GM12891 (cell line): Measurements from ENCODE around the gene CD44.

Source experiments
- DNase-seq: peaks from one replicate; pipeline ENCODE4 v3.0.0; 2011; ENCODE audit warnings: low spot score; ENCODE audit not compliant: insufficient read length
- FAIRE-seq: peaks from 2 replicates; lab custom pipeline; 2011; peaks lifted over from hg19 to GRCh38; lab: Jason Lieb, UNC
- PAX5 ChIP-seq: IDR thresholded peaks from 2 replicates; pipeline ENCODE4 v1.6.1; 2011; ENCODE audit warnings: low read length, moderate library complexity, mild to moderate bottlenecking; ENCODE audit not compliant: insufficient read depth, severe bottlenecking
- POLR2A ChIP-seq: IDR thresholded peaks from 2 replicates; pipeline ENCODE4 v1.6.1; 2011; ENCODE audit warnings: low read depth, low read length, control low read depth
- POLR2AphosphoS5 ChIP-seq: IDR thresholded peaks from 2 replicates; pipeline ENCODE4 v1.6.1; 2011; ENCODE audit warnings: low read depth, low read length, control low read depth
- POU2F2 ChIP-seq: IDR thresholded peaks from 2 replicates; pipeline ENCODE4 v1.6.1; 2011; ENCODE audit warnings: low read depth, mild to moderate bottlenecking, control low read depth, low read length, moderate library complexity
- SPI1 ChIP-seq: IDR thresholded peaks from 2 replicates; pipeline ENCODE4 v1.6.1; 2011; ENCODE audit warnings: low read depth, low read length, control low read depth
- TAF1 ChIP-seq: IDR thresholded peaks from 2 replicates; pipeline ENCODE4 v1.6.1; 2011; ENCODE audit warnings: low read depth, low read length, control low read depth

Gene CD44

DNA sequence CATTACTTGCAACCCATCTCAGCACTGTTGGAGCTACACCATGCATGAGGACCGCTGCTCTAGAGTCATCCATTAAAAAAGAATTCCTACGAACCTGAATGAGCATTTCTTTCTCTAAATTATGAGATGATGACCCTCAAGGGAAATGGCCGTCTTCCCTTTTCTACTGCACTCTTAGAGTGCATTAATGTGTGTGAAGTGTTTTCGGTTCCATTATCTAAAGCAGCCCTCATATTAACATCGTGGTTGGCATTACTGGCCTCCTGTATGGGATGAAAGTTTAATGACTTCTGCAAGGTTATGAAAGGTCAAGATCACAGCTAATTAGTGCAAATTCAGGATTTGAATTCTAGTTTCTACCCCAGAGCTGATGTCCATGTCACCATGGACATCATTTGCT, 16.7 kb downstream of the CD44 start:
- DNase-seq (no peak), FAIRE-seq (peak; percentile 81)
- TF ChIP-seq PAX5, result no peak
- no peak for TF ChIP-seq POLR2A
- no peak for TF ChIP-seq TAF1
- TF ChIP-seq POLR2AphosphoS5, result no peak; the same call in none of the 2 replicates
- TF ChIP-seq SPI1, result no peak
- no peak for TF ChIP-seq POU2F2

DNA sequence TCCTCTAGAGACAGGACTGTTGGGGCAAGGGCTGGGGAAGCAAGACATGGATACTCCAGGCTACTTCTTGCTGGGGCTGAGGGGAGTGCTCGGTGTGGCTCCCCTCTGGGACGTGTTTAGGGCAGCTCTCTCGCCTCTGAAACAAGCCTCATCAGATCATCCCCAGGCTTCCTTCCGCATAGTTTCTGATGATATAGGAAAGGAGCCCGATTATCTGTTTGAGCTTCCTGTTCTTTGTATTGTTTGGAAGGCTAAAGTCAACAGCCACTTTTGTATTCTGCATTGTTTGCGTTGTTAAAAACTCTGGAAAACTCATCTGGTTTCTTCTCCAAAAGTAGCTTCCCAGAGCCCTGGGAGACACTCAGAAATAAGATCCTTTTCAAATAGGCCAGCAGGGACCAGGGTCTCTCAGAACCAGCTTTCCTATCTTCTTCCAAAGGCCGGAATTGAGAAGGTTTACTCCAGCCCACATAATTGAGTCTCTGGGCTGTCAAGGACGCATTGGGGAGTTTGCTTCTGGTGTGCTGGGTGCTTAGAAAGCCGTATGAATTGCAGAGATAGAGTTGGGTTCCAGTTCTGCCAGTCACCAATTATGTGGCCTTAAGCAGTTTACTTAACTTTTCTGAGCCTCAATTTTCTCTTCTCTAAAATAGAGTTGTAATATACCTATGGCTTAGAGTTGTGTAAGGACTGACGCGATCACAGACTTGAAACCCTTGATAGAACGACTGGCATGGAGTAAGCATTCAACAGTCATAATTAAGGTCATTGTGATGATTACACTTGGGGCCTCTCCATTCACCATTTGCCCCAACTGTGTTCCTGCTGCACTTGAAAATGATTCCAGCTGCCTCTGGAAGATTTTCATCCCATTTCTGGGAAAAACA, 19.1 kb downstream of the CD44 start:
- TF ChIP-seq POLR2A, result no peak
- no peak; the same call in 1 of the 2 replicates for TF ChIP-seq POLR2AphosphoS5
- TF ChIP-seq TAF1, result no peak
- TF ChIP-seq SPI1, result no peak
- TF ChIP-seq POU2F2, result no peak
- no peak for TF ChIP-seq PAX5
- FAIRE-seq (no peak), DNase-seq (no peak)

DNA sequence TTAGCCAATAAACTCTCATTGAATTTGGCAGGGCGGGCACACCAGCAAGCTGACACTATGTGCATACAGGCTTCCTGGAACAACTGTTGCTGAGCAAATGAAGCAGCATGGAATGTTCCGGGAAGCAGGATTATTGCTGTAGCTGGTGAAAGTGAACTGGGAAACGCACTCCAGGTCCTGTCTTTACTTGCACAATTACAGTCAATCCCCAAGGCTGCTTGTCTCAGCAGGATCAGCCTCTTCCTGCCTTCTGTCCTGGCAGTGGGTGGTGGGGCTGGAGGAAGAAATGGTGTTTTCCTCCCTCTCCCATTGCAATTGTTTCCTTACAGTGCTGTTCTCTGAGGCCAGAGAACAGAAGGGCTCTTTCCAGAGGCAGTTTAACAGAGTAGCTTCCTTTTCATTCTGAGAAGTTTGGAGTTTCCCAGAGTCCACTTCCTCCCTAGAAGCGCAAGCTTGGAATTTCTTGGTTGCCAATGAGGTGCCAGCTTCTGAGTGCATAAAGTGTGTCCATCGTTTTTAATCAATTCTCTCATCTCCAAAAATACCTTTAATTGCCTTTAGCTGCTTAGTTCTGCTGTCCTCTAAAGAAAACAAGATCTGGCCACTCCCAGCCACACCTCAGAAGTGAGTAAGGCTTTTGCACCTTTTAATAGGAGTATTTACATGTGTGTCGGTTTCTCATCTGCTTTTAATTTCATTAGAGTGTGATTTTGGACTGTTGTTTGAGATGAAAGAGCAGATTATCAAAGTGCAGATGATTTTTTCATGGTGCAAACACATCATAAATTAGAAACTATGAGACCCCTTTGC, 19.9 kb downstream of the CD44 start:
- DNase-seq (no peak), FAIRE-seq (peak; percentile 48)
- TF ChIP-seq POLR2AphosphoS5 (0 out of 2 replicates have a peak, but pooled peaks have one; percentile 27), TAF1 (no peak)

DNA sequence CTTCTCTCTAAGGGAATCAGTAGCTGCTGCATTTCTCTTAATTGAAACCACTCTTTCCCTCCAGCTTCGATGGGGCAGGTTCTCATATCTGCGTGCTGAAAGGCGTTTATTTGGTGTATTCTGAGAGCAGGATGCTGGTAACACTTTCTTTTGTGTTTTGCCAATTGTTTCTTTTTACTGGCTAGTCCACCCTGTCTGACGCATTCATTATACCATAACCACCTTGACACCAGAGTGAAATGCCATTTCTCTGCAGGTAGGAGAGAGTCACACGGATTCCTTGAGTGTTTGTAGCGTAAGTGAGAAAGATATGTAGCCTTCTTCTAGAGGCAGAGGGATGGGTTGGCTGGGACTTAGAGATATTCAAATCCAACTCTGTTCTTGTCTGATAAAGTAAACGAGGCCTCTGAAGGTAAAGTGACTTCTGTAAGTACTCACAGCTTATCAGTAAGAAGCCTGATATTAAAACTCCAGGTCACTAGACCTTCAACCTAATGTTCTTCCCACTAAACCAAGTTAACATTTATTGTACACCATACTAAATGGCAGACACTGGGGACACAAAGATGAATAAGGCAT, 21.4 kb downstream of the CD44 start:
- FAIRE-seq, result peak; percentile 61
- no peak for DNase-seq
- no peak for TF ChIP-seq POU2F2
- no peak for TF ChIP-seq PAX5
- no peak for TF ChIP-seq TAF1
- no peak for TF ChIP-seq POLR2AphosphoS5
- no peak for TF ChIP-seq POLR2A
- TF ChIP-seq SPI1, result no peak

DNA sequence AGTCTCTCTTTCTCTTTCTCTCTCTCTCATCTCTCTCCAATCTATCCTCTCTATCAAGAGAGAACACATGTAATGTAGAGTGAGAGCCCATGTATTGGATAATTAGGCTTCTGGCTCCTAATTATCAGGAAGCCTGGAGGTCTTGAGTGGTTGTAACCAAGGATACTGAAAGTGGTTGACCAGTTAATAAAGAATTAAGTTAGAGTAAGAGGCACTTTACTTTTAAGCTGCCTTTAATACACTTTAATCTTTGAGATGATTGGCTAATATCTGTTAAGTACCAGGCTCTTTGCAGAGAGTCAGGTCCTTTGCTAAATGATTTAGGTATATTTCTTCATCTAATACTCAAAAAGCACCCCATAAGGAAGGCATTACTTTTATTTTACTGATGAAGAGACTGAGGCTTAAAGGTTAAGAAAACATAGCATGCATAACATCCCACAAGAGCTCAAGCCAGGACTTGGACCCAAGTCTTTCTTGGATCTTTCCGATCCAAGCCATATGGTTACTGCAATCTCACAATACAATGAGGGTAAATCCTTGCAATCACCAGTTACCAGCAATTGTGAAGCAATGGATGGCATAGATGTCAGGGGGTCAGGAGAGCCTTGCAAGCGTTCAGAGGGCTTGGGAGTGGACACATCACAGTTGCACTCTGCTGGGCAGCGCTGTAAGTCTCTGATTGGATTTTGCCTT, 22.1 kb downstream of the CD44 start:
- DNase-seq, result no peak
- FAIRE-seq, result peak; percentile 31
- TF ChIP-seq POLR2A, result 0 out of 2 replicates have a peak, but pooled peaks have one; percentile 11
- TF ChIP-seq PAX5, result no peak
- no peak for TF ChIP-seq TAF1
- no peak for TF ChIP-seq POU2F2
- no peak for TF ChIP-seq SPI1
- TF ChIP-seq POLR2AphosphoS5, result no peak

DNA sequence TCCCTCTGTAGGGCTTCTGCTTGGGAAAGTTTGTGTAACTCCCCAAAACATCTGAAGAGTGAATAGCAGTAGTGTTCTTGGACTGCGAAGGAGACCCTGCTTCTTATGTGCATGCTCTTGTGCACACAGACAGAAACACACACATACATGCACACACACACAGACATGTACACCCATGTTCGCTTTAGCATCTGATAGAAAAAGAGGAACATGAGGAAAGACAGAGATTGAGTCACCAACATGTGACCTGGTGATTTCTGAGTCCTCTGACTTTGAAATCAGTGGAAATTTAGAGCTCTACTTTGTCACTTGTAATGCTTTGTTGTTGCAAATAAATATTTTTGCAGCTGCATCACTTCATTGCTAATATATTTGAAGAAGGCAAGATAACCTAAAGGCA, 23.8 kb downstream of the CD44 start:
- DNase-seq (no peak), FAIRE-seq (peak; percentile 87)
- TF ChIP-seq POLR2A (no peak), PAX5 (no peak), SPI1 (peak; percentile 66), POLR2AphosphoS5 (no peak), TAF1 (no peak)

DNA sequence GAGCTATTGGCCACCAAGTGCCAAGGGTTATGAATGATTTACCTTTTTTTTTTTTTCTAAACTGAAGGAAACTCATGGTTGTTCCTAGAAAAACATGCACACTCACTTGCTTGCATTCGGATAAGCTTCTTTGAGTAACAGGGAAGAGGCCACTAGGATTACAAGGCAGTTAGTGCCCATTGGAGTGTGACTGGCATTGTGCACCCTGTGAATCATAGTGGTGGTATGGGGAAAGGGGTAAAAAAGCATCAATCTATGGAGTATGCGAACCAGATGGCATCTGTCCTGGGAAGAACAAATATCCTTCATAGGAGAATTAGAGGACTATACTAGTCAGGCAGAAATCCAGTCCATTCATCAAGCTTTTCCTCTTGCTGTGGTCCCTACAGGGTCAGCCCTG, 24.2 kb downstream of the CD44 start:
- no peak for TF ChIP-seq POLR2AphosphoS5
- TF ChIP-seq POLR2A, result no peak
- no peak for TF ChIP-seq SPI1
- no peak for TF ChIP-seq TAF1
- no peak for TF ChIP-seq PAX5
- TF ChIP-seq POU2F2, result no peak
- DNase-seq (no peak), FAIRE-seq (no peak)

DNA sequence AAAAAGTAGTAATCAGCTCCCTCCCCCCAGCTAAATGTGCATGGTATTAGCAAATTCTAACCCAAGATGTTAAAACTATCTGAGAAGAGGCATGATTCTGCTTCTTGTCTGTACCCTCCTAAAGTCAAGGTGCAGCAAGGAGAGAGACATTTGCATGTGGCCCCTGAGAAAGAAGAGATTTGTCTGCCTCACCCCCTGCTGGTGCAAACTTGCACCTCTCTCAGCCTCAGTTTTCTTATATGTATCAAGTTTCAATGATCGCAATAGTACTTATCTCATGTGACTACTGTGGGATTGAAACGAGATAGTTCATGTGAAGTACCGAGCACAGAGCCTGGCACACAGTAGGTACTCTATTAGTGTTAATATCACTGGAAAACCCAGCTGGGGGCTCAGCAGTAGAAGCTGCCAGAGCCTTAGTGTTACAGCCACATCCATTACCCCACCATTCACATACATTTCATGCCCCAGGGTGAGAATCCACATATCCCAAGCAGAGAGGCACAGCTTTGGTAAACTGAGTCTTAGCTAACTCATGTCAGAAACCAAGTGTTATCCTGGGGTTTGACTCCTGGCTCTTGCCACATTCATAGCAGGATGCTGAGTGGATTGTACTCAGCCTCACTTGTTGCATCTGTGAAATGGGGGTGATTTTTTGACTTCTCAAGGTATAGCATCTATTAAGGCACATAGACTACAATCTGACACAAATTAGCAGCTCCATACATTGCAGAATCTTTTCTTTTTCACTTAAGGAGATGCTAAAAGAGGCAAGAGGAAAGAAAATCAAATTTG, 24.9 kb downstream of the CD44 start:
- DNase-seq (no peak), FAIRE-seq (peak; percentile 90)
- TF ChIP-seq TAF1, result no peak
- peak; percentile 95 for TF ChIP-seq POU2F2
